ENCODE measurements around the gene TSSK1B.

DNA sequence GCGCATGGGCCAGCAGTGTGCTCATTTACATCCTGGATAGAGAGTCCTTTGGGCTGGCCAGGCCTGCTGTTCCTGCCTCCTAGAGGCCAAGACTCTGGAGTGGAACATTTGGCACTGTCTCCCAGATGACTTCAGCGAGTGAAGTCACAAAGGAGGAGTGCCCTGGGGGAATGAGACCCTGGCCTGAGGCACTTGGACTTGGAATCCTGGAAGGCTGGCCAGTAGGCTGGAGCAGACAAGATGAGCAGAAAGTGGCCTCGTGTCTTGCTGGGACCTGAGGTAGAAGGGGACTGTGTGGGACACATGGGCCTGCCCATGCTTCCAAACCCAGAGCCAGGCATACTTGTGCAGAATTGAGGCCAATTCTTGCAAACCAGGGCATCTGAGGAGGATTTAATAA, at the start of gene TSSK1B:
- TF ChIP-seq RAD21 (IDR thresholded peaks at IDR 0.05; ENCODE audit: low read depth) (no peak), EZH2phosphoT487 (IDR thresholded peaks at IDR 0.05; ENCODE audit: borderline replicate concordance) (no peak), POLR2A (IDR thresholded peaks at IDR 0.05; ENCODE audit: borderline replicate concordance, extremely low read depth, insufficient read depth, insufficient read length) (no peak), TCF7L2 (IDR thresholded peaks at IDR 0.05; ENCODE audit: borderline replicate concordance, extremely low read depth, insufficient read depth, insufficient read length) (no peak), EZH2 (IDR thresholded peaks at IDR 0.05) (no peak), POLR2AphosphoS5 (IDR thresholded peaks at IDR 0.05; ENCODE audit: low read depth, low read length) (no peak), CEBPB (IDR thresholded peaks at IDR 0.05; ENCODE audit: low read depth) (no peak), JUND (IDR thresholded peaks at IDR 0.05) (no peak)
- TF ChIP-seq, protein P1, sequence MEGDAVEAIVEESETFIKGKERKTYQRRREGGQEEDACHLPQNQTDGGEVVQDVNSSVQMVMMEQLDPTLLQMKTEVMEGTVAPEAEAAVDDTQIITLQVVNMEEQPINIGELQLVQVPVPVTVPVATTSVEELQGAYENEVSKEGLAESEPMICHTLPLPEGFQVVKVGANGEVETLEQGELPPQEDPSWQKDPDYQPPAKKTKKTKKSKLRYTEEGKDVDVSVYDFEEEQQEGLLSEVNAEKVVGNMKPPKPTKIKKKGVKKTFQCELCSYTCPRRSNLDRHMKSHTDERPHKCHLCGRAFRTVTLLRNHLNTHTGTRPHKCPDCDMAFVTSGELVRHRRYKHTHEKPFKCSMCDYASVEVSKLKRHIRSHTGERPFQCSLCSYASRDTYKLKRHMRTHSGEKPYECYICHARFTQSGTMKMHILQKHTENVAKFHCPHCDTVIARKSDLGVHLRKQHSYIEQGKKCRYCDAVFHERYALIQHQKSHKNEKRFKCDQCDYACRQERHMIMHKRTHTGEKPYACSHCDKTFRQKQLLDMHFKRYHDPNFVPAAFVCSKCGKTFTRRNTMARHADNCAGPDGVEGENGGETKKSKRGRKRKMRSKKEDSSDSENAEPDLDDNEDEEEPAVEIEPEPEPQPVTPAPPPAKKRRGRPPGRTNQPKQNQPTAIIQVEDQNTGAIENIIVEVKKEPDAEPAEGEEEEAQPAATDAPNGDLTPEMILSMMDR (IDR thresholded peaks at IDR 0.05 in 2 of 3, conservative IDR thresholded peaks at IDR 0.05 in 1 of 3; ENCODE audit: borderline replicate concordance in 1 of 3, insufficient read depth in 1 of 3, low read depth in 2 of 3, low read length in 2 of 3), result no peak

Data from HCT116 (cell line).